IMR-90 (cell line): Measurements from ENCODE around the gene SH3RF3. TPM values are rescaled to one million over a fixed set of nuclear protein-coding genes. Genes with fewer than 3 reads are reported as not detected.
A peak's percentile ranks its signal among the peaks of the same experiment; 100 is the strongest.

Source experiments
- ATAC-seq: fragments of 200-7000 bp; cut with Tn5 transposase; 2 replicates; pipeline ENCODE4 v1.9.1; 2020; ENCODE audit warnings: low read depth, mild to moderate bottlenecking, moderate library complexity
- BruUV-seq: library from RNA; stranded (reverse); fragments of 400-500 nt; replicated peaks from 2 replicates; lab custom pipeline; 2021; lab: Mats Ljungman, UMichigan
- CTCF ChIA-PET: fragments of 300-600 bp; formaldehyde crosslinking; extraction: SDS; loops from one replicate; lab custom pipeline; 2021; ENCODE audit warnings: antibody characterized with exemption; lab: Yijun Ruan, JAX
- POLR2A ChIA-PET: fragments of 300-600 bp; sonication (Branson Sonifier 250); formaldehyde crosslinking; loops from one replicate; lab custom pipeline; 2022; ENCODE audit warnings: antibody characterized with exemption; ENCODE audit not compliant: unreplicated experiment; lab: Charles Lee
- DNase-seq: peaks from one replicate; pipeline ENCODE4 v3.0.0; 2013
- H2AFZ ChIP-seq: replicated peaks from 2 replicates; pipeline ENCODE3; 2013; ENCODE audit warnings: low read length, mild to moderate bottlenecking; ENCODE audit not compliant: poor library complexity
- H2AK5ac ChIP-seq: 2 replicates; pipeline ENCODE4 v1.6.1; 2013; ENCODE audit warnings: low read depth, low read length, inconsistent platforms
- H2AK9ac ChIP-seq: replicated peaks from 2 replicates; pipeline ENCODE3; 2013; ENCODE audit warnings: mild to moderate bottlenecking, low read depth, low read length, moderate library complexity; ENCODE audit not compliant: poor library complexity
- H2BK120ac ChIP-seq: 2 replicates; pipeline ENCODE4 v1.6.1; 2013; ENCODE audit warnings: low read depth, low read length, inconsistent platforms
- H2BK15ac ChIP-seq: 3 replicates; pipeline ENCODE4 v1.6.1; 2013; ENCODE audit warnings: low read depth, low read length, inconsistent platforms
- H2BK20ac ChIP-seq: 2 replicates; pipeline ENCODE4 v1.6.1; 2013; ENCODE audit warnings: low read depth, mild to moderate bottlenecking, inconsistent platforms, low read length, moderate library complexity
- H2BK5ac ChIP-seq: 2 replicates; pipeline ENCODE4 v1.6.1; 2013; ENCODE audit warnings: mild to moderate bottlenecking, low read depth, low read length, inconsistent platforms; ENCODE audit not compliant: poor library complexity, severe bottlenecking
- H3K14ac ChIP-seq: replicated peaks from 2 replicates; pipeline ENCODE4 v1.6.1; 2013; ENCODE audit warnings: low read depth, low read length, inconsistent platforms
- H3K18ac ChIP-seq: 2 replicates; pipeline ENCODE4 v1.6.1; 2013; ENCODE audit warnings: low read depth, low read length, control low read depth
- H3K23ac ChIP-seq: 2 replicates; pipeline ENCODE4 v1.6.1; 2013; ENCODE audit warnings: low read depth, low read length, inconsistent platforms
- H3K27ac ChIP-seq: 2 replicates; pipeline ENCODE4 v1.5.1; 2013; ENCODE audit warnings: mild to moderate bottlenecking, control low read depth, low read length; ENCODE audit not compliant: insufficient read depth
- H3K27me3 ChIP-seq: 2 replicates; pipeline ENCODE4 v1.6.1; 2013; ENCODE audit warnings: low read length; ENCODE audit not compliant: control insufficient read depth, insufficient read depth
- H3K36me3 ChIP-seq: 2 replicates; pipeline ENCODE4 v1.6.1; 2013; ENCODE audit warnings: low read length, mixed read lengths; ENCODE audit not compliant: control insufficient read depth, insufficient read depth
- H3K4ac ChIP-seq: 2 replicates; pipeline ENCODE4 v1.6.1; 2013; ENCODE audit warnings: low read depth, low read length, inconsistent platforms
- H3K4me1 ChIP-seq: 2 replicates; pipeline ENCODE4 v1.6.1; 2013; ENCODE audit warnings: low read length, mixed read lengths; ENCODE audit not compliant: control insufficient read depth, insufficient read depth
- H3K4me2 ChIP-seq: 2 replicates; pipeline ENCODE4 v1.6.1; 2013; ENCODE audit warnings: low read depth, mild to moderate bottlenecking, control low read depth, low read length, moderate library complexity
- H3K4me3 ChIP-seq: 2 replicates; pipeline ENCODE4 v1.5.1; 2013; ENCODE audit warnings: low read depth, mild to moderate bottlenecking, control low read depth, low read length, moderate library complexity; ENCODE audit not compliant: insufficient read depth
- H3K56ac ChIP-seq: 2 replicates; pipeline ENCODE4 v1.6.1; 2013; ENCODE audit warnings: low read length, inconsistent platforms; ENCODE audit not compliant: insufficient read depth; ENCODE audit errors: extremely low read depth
- H3K79me1 ChIP-seq, 2 experiments: 2 replicates each; pipeline ENCODE4 v1.6.1; 2013; ENCODE audit warnings: low read length in 2 of 2, inconsistent platforms in 1 of 2, low read depth in 1 of 2
- H3K9ac ChIP-seq: 2 replicates; pipeline ENCODE4 v1.6.1; 2013; ENCODE audit warnings: low read depth, low read length, control low read depth
- H3K9me1 ChIP-seq: 2 replicates; pipeline ENCODE4 v1.6.1; 2013; ENCODE audit warnings: low read length, inconsistent platforms; ENCODE audit not compliant: insufficient read depth
- H3K9me3 ChIP-seq: 2 replicates; pipeline ENCODE4 v1.6.1; 2013; ENCODE audit warnings: low read length; ENCODE audit not compliant: control insufficient read depth, insufficient read depth
- H4K20me1 ChIP-seq: 2 replicates; pipeline ENCODE4 v1.6.1; 2013; ENCODE audit warnings: low read length, inconsistent platforms; ENCODE audit not compliant: insufficient read depth
- H4K5ac ChIP-seq: 2 replicates; pipeline ENCODE4 v1.6.1; 2013; ENCODE audit warnings: mild to moderate bottlenecking, low read depth, low read length, control low read depth
- H4K8ac ChIP-seq, 2 experiments: 2 replicates each; pipeline ENCODE4 v1.6.1; 2013; ENCODE audit warnings: low read depth in 2 of 2, low read length in 2 of 2, control low read depth in 1 of 2, inconsistent platforms in 1 of 2
- H4K91ac ChIP-seq: 2 replicates; pipeline ENCODE4 v1.6.1; 2013; ENCODE audit warnings: low read depth, low read length, inconsistent platforms; ENCODE audit not compliant: insufficient read depth
- BHLHE40 ChIP-seq: fragments of 150-350 bp; IDR thresholded peaks from 2 replicates; pipeline ENCODE4 v1.6.1; 2016; ENCODE audit warnings: mild to moderate bottlenecking, low read depth, low read length
- CEBPB ChIP-seq: IDR thresholded peaks from 2 replicates; pipeline ENCODE4 v1.6.1; 2012; ENCODE audit warnings: low read depth, low read length, improper control_type of control experiment
- CTCF ChIP-seq: conservative IDR thresholded peaks from 2 replicates; pipeline ENCODE4 v1.5.1; 2012; ENCODE audit warnings: mild to moderate bottlenecking, low read depth, low read length, improper control_type of control experiment
- FOS ChIP-seq: fragments of 150-350 bp; IDR thresholded peaks from 2 replicates; pipeline ENCODE4 v1.6.1; 2016; ENCODE audit warnings: low read depth, low read length
- MAZ ChIP-seq: IDR thresholded peaks from 2 replicates; pipeline ENCODE4 v1.6.1; 2012; ENCODE audit warnings: low read depth, mild to moderate bottlenecking, low read length, improper control_type of control experiment, moderate library complexity, borderline replicate concordance
- MXI1 ChIP-seq: IDR thresholded peaks from 2 replicates; pipeline ENCODE4 v1.6.1; 2012; ENCODE audit warnings: low read depth, mild to moderate bottlenecking, low read length, moderate library complexity, borderline replicate concordance
- NFE2L2 ChIP-seq: fragments of 150-350 bp; IDR thresholded peaks from 2 replicates; pipeline ENCODE4 v1.6.1; 2016; ENCODE audit warnings: low read depth, mild to moderate bottlenecking, low read length
- RFX5 ChIP-seq: IDR thresholded peaks from 2 replicates; pipeline ENCODE4 v1.8.0; 2012; ENCODE audit warnings: low read depth, mild to moderate bottlenecking, low read length, moderate library complexity
- SMC3 ChIP-seq: fragments of 150-350 bp; IDR thresholded peaks from 2 replicates; pipeline ENCODE4 v1.6.1; 2016; ENCODE audit warnings: low read depth, mild to moderate bottlenecking, antibody characterized with exemption, low read length, moderate library complexity
- WGBS, 2 experiments: methylation state at CpG; one replicate each; pipeline versions ENCODE4 v1.1.5 to v1.1.7; 2013; ENCODE audit warnings: missing lambda C conversion rate in 2 of 2; ENCODE audit not compliant: insufficient read length in 1 of 2; ENCODE audit errors: extremely low coverage in 2 of 2; 5-methylcytosine and 5-hydroxymethylcytosine counted together
- dilution Hi-C: fragments of 300-500 bp; cut with HindIII; formaldehyde crosslinking; loops from one replicate; pipeline ENCODE4 v1.14.3; 2018; ENCODE audit warnings: low sequenced_read_pairs; ENCODE audit not compliant: unreplicated experiment
- in situ Hi-C: fragments of 300-500 bp; cut with MboI; formaldehyde crosslinking; loops from 3 replicates; pipeline ENCODE4 v1.14.3; 2019; ENCODE audit warnings: low sequenced_read_pairs, inconsistent platforms, mixed read lengths
- intact Hi-C: fragments of 100-400 bp; cut with micrococcal nuclease; formaldehyde crosslinking; loops from 2 replicates; pipeline ENCODE4 v1.10.0; 2022
- polyA plus RNA-seq, 3 experiments: library from polyadenylated mRNA; depleted of rRNA; stranded (reverse); fragments of >200 nt; gene quantifications; 2 replicates each; pipeline ENCODE4 v1.2.3, GENCODE V29; 2012; ENCODE audit warnings: low replicate concordance in 1 of 3
- total RNA-seq: library from RNA; depleted of rRNA; stranded (reverse); fragments of >200 nt; gene quantifications from 2 replicates; pipeline ENCODE4 v1.2.3, GENCODE V29; 2012
- TF ChIP-seq, protein P1 (sequence below): fragments of 150-350 bp; IDR thresholded peaks from 2 replicates; pipeline ENCODE4 v1.6.1; 2016; ENCODE audit warnings: low read depth, mild to moderate bottlenecking, low read length, moderate library complexity, borderline replicate concordance
- TF ChIP-seq, protein P2 (sequence below): fragments of 150-350 bp; IDR thresholded peaks from 2 replicates; pipeline ENCODE4 v1.6.1; 2017; ENCODE audit warnings: mild to moderate bottlenecking, antibody characterized with exemption, low read length, low read depth

The SH3RF3 gene
- total and polyA plus RNA-seq, 2 of the 4 experiments (the other 2 are of a cell fraction), result 3.4 to 5.3 TPM

- 100% methylated on average over 2 of the region's 4 CpGs; no CpG with 5 or more reads in 1 of the 2 experiments for WGBS, 2 experiments
These were observed 319.2 kb downstream of the SH3RF3 start for GRCh38 chr2:109448207-109448606.

More at GRCh38 chr2:109448207-109448606, 319.2 kb downstream of the SH3RF3 start:
- Histone ChIP-seq H3K4me2 (no peak overlapping the region), H2AK9ac (no peak overlapping the region), H3K27me3 (no peaks in the 10 kb centered on the region), H2AK5ac (peak overlapping the region; percentile 65), H3K23ac (peak overlapping the region; percentile 50; the same call in 1 of the 2 replicates), H2BK5ac (no peak overlapping the region), H3K4me3 (no peak overlapping the region), H3K79me1 (peaks cover 0 to 28% of the 10 kb centered on the region in 2 experiments; a peak in 2 of 4 replicates), H3K4me1 (peaks cover 12% of the 10 kb centered on the region), H3K27ac (no peak overlapping the region), H4K91ac (no peak overlapping the region), H3K9ac (no peak overlapping the region), H3K18ac (no peak overlapping the region), H4K8ac (no peak overlapping the region; a peak in 1 of 4 replicates), H3K9me1 (peaks cover 6% of the 10 kb centered on the region; the same call in 1 of the 2 replicates), H4K20me1 (peaks cover 26% of the 10 kb centered on the region; the same call in 1 of the 2 replicates), H3K9me3 (peaks cover 6% of the 10 kb centered on the region), H3K36me3 (peaks cover 36% of the 10 kb centered on the region), H2BK15ac (no peak overlapping the region), H3K14ac (no peak overlapping the region), H2BK120ac (no peak overlapping the region), H2BK20ac (no peak overlapping the region), H2AFZ (no peak overlapping the region), H3K56ac (no peak overlapping the region; the same call in 1 of the 2 replicates), H4K5ac (no peak overlapping the region), H3K4ac (peak overlapping the region; percentile 14; the same call in 1 of the 2 replicates)
- dilution Hi-C loops, result no loop called here
- POLR2A ChIA-PET, result no interaction called here
- in situ Hi-C loops, result no loop called here
- TF ChIP-seq NFE2L2 (no peak), FOS (no peak), BHLHE40 (no peak), CTCF (no peak), MXI1 (no peak), MAZ (no peak), CEBPB (no peak), RFX5 (no peak), SMC3 (no peak)
- TF ChIP-seq, protein P1, sequence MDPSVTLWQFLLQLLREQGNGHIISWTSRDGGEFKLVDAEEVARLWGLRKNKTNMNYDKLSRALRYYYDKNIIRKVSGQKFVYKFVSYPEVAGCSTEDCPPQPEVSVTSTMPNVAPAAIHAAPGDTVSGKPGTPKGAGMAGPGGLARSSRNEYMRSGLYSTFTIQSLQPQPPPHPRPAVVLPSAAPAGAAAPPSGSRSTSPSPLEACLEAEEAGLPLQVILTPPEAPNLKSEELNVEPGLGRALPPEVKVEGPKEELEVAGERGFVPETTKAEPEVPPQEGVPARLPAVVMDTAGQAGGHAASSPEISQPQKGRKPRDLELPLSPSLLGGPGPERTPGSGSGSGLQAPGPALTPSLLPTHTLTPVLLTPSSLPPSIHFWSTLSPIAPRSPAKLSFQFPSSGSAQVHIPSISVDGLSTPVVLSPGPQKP, result no peak
- TF ChIP-seq, protein P2, sequence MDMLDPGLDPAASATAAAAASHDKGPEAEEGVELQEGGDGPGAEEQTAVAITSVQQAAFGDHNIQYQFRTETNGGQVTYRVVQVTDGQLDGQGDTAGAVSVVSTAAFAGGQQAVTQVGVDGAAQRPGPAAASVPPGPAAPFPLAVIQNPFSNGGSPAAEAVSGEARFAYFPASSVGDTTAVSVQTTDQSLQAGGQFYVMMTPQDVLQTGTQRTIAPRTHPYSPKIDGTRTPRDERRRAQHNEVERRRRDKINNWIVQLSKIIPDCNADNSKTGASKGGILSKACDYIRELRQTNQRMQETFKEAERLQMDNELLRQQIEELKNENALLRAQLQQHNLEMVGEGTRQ, result no peak
- DNase-seq, result no peak
- intact Hi-C loops, result loop anchor here (5.0 kb wide), 2 partner anchors 116 to 281 kb away; no protein-coding TSS in a partner anchor
- no peak for ATAC-seq
- CTCF ChIA-PET, result no interaction called here
- no TSS peak for BruUV-seq
